Measurements from ENCODE around the gene FAM43A.

DNA sequence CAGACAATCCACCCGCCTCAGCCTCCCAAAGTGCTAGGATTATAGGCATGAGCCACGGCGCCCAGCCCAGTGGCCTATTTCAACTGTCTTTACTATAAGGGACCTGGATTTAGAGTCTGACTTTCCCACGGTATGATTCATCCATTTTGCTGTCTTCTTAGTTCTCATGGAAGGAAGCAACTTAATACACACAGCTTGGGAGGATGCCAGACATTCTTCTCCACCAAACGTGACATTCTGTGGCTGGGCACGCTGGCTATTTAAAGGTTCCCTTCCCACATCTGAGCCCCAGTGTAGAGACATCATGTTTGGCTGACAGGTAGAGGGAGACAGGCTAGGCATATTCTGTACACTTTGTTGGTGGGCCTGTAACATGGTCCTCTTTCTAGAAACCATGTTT lies 26.2 kb downstream of the FAM43A start:
- TF ChIP-seq EP300 (IDR thresholded peaks at IDR 0.05): no peak
- TF ChIP-seq, protein P1, sequence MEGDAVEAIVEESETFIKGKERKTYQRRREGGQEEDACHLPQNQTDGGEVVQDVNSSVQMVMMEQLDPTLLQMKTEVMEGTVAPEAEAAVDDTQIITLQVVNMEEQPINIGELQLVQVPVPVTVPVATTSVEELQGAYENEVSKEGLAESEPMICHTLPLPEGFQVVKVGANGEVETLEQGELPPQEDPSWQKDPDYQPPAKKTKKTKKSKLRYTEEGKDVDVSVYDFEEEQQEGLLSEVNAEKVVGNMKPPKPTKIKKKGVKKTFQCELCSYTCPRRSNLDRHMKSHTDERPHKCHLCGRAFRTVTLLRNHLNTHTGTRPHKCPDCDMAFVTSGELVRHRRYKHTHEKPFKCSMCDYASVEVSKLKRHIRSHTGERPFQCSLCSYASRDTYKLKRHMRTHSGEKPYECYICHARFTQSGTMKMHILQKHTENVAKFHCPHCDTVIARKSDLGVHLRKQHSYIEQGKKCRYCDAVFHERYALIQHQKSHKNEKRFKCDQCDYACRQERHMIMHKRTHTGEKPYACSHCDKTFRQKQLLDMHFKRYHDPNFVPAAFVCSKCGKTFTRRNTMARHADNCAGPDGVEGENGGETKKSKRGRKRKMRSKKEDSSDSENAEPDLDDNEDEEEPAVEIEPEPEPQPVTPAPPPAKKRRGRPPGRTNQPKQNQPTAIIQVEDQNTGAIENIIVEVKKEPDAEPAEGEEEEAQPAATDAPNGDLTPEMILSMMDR (IDR thresholded peaks at IDR 0.05): no peak
- TF ChIP-seq POLR2AphosphoS5 (IDR thresholded peaks at IDR 0.05): peak in 1 of 2 donors; percentile 30
